Measurements from ENCODE around the gene LRRC15. TPM values are rescaled to one million over a fixed set of nuclear protein-coding genes. Genes with fewer than 3 reads are reported as not detected.
A peak's percentile ranks its signal among the peaks of the same experiment; 100 is the strongest.

LRRC15 gene
- total and polyA plus RNA-seq, 2 donors from 2014 or later = 0.09 to 0.63 TPM

- FAIRE-seq = no peak
- Histone ChIP-seq H3K9me3 (ENCODE audit: control insufficient read depth in 2 of 3, insufficient read depth in 1 of 3, low read length in 3 of 3) (no peaks in the 10 kb centered on the region), H3K4me1 (ENCODE audit: control insufficient read depth in 2 of 3, insufficient read depth in 2 of 3, low read depth in 1 of 3, low read length in 3 of 3) (no peaks in the 10 kb centered on the region), H3K36me3 (ENCODE audit: control insufficient read depth in 2 of 3, insufficient read depth in 3 of 3, low read length in 3 of 3) (no peaks in the 10 kb centered on the region), H3K4me3 (ENCODE audit: low read length in 3 of 3) (no peak overlapping the region), H3K27ac (ENCODE audit: low read depth in 2 of 2, low read length in 2 of 2) (no peak overlapping the region), H3K9ac (ENCODE audit: low read length in 3 of 3) (no peak overlapping the region), H3K27me3 (ENCODE audit: control insufficient read depth, insufficient read depth, low read length) (no peaks in the 10 kb centered on the region)
- peak in 1 of 5 donors; percentile 19 for DNase-seq
- TF ChIP-seq, protein P1, sequence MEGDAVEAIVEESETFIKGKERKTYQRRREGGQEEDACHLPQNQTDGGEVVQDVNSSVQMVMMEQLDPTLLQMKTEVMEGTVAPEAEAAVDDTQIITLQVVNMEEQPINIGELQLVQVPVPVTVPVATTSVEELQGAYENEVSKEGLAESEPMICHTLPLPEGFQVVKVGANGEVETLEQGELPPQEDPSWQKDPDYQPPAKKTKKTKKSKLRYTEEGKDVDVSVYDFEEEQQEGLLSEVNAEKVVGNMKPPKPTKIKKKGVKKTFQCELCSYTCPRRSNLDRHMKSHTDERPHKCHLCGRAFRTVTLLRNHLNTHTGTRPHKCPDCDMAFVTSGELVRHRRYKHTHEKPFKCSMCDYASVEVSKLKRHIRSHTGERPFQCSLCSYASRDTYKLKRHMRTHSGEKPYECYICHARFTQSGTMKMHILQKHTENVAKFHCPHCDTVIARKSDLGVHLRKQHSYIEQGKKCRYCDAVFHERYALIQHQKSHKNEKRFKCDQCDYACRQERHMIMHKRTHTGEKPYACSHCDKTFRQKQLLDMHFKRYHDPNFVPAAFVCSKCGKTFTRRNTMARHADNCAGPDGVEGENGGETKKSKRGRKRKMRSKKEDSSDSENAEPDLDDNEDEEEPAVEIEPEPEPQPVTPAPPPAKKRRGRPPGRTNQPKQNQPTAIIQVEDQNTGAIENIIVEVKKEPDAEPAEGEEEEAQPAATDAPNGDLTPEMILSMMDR (IDR thresholded peaks at IDR 0.05; ENCODE audit: borderline replicate concordance, extremely low read depth, insufficient read depth) = no peak
- intact Hi-C loops (cut with DNase I) = no loop called here
These were observed 13.9 kb upstream of the LRRC15 start for GRCh38 chr3:194383276-194383940.

- H3K27me3 ChIP-seq (ENCODE audit: control insufficient read depth, insufficient read depth, low read length) = no peaks in the 10 kb centered on the region
- TF ChIP-seq, protein P1 (IDR thresholded peaks at IDR 0.05; ENCODE audit: borderline replicate concordance, extremely low read depth, insufficient read depth) = no peak
- DNase-seq (peak in 1 of 5 donors; percentile 20), FAIRE-seq (no peak)
- H3K9me3 ChIP-seq (ENCODE audit: control insufficient read depth in 2 of 3, insufficient read depth in 1 of 3, low read length in 3 of 3) = no peaks in the 10 kb centered on the region
- no peaks in the 10 kb centered on the region for H3K36me3 ChIP-seq (ENCODE audit: control insufficient read depth in 2 of 3, insufficient read depth in 3 of 3, low read length in 3 of 3)
- no peaks in the 10 kb centered on the region for H3K4me1 ChIP-seq (ENCODE audit: control insufficient read depth in 2 of 3, insufficient read depth in 2 of 3, low read depth in 1 of 3, low read length in 3 of 3)
- intact Hi-C loops (cut with DNase I) = no loop called here
- no peak overlapping the region for H3K9ac ChIP-seq (ENCODE audit: low read length in 3 of 3)
- H3K4me3 ChIP-seq (ENCODE audit: low read length in 3 of 3) = no peak overlapping the region
- no peak overlapping the region for H3K27ac ChIP-seq (ENCODE audit: low read depth in 2 of 2, low read length in 2 of 2)
These were observed 13.3 kb upstream of the LRRC15 start for GRCh38 chr3:194382892-194383223.

DNA sequence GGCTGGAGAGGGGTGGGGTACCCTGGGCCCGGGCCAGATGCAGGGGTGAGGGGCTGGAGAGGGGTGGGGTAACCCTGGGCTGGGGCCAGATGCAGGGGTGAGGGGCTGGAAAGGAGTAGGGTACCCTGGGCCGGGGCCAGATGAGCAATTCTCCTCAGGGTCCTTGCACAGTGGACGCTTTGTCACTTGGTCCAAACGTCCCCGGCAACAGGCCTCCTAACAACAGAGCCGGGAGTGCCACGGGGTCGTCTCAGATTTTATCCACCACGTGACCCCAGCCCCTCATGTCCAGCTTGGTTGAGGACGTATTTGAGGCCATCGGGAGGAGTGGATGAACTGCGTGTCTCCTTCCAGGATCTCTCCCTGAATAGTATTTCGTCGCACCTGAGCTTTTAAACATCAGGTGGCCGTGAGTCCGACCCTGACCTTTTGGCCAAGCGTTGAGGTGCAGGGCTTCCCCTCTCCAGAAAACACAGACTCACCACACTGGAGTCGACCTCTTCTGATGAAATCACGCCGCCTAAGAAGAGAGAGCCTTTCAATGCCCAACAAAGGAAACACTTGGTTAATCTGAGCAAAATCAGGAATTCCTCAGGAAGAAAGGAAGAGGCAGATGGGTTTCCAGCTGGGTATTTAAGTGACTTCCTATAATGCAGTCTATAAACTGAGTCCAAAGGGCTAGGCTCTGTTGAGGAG lies 12.8 kb upstream of the LRRC15 start:
- TF ChIP-seq, protein P1 (IDR thresholded peaks at IDR 0.05; ENCODE audit: borderline replicate concordance, extremely low read depth, insufficient read depth) = no peak
- no peaks in the 10 kb centered on the region for H3K9me3 ChIP-seq (ENCODE audit: control insufficient read depth in 2 of 3, insufficient read depth in 1 of 3, low read length in 3 of 3)
- no peaks in the 10 kb centered on the region for H3K27me3 ChIP-seq (ENCODE audit: control insufficient read depth, insufficient read depth, low read length)
- intact Hi-C loops (cut with DNase I) = no loop called here
- no peak for FAIRE-seq
- no peak overlapping the region for H3K9ac ChIP-seq (ENCODE audit: low read length in 3 of 3)
- no peaks in the 10 kb centered on the region for H3K36me3 ChIP-seq (ENCODE audit: control insufficient read depth in 2 of 3, insufficient read depth in 3 of 3, low read length in 3 of 3)
- no peak overlapping the region for H3K4me3 ChIP-seq (ENCODE audit: low read length in 3 of 3)
- no peaks in the 10 kb centered on the region for H3K4me1 ChIP-seq (ENCODE audit: control insufficient read depth in 2 of 3, insufficient read depth in 2 of 3, low read depth in 1 of 3, low read length in 3 of 3)
- DNase-seq = peak in 1 of 5 donors; percentile 34
- H3K27ac ChIP-seq (ENCODE audit: low read depth in 2 of 2, low read length in 2 of 2) = no peak overlapping the region
